GM18907 (cell line): Measurements from ENCODE around the gene EDNRA.

ENCODE experiments used
- ATAC-seq: cut with Tn5 transposase; IDR thresholded peaks from one replicate; pipeline ENCODE4 v1.9.1; 2021; ENCODE audit warnings: mild to moderate bottlenecking, moderate library complexity; ENCODE audit not compliant: unreplicated experiment

The EDNRA gene

DNA sequence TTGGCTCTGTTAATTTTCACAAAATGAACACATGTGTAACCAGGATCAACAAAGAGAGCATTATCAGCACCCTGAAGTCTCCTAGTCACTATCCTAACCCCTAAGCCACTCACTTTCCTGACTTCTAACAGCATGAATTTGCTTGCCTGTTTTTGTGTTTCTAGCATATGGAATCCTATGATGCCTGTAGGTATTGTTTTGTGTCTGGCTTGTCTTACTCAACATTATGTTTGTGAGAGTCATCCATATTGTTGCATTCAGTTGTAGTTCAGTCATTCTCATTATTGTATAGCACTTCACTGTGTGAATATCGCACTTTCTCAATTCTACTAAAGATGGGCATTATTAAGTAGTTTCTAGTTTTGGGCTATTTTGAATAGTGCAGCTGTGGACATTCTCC lies 15.6 kb downstream of the EDNRA start:
- no peak for ATAC-seq

DNA sequence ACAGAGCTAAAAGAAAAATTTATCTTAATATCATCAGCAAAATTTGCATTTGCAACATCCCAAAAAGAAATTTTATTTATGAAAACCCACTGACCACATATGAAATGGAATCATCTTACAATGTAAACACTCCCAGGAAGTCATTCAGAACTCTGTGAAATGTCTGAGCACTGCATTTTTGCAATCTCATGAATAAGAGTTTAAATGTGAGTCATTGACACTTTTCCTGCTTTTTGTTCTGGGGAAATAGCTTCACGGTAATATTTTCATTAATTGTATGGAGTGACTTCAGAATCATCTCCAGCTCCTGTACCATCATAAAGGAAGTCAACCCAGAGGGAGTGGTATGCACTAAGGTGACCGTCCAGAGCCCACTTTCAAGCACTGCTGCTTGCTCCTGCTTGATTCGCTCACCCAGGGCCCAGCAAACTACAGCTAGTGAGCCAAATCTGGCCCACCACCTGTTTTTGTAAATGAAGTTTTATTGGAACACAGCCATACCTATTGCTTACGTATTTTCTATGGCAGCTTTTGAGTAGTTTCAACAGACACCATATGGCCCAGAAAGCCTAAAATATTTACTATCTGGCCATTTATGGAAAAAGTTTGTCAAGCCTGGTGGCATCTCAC lies 17.2 kb downstream of the EDNRA start:
- ATAC-seq = no peak

- no peak for ATAC-seq
Observed at GRCh38 chr4:147508346-147508745, 27.4 kb downstream of the EDNRA start.

GRCh38 chr4:147509386-147509785 lies 28.5 kb downstream of the EDNRA start:
- ATAC-seq = no peak

DNA sequence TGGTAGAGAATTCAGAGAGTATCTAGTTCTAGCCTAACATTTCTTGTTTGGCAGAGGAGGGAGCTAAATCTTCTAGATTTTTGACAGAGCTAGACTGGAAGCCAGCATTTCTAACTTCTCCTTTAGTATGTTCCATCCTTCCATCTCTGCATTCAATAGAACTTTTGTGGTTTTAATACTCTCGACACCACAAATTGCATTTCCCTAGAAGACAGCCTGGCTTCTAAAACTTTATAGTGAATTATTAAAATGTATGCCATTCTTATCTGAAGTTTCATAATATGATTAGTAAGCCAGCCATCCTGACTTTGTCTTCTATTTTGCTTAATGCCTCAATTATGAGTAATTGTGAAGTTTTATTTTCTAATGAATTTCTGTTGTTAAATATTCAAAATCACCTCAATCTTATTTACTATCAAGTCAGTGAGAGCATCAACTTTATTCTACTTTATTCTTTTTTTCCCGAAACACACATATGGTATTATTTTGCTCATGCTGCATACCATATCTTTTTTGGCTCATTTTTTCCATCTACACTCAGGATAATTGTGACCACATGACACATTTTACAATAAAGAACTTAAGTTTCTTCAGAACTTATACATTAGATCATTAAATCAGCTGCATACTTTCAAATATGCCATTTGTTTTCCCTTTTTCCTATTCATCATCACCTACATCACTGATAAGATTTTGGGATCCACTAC lies 30.2 kb downstream of the EDNRA start:
- ATAC-seq = no peak

DNA sequence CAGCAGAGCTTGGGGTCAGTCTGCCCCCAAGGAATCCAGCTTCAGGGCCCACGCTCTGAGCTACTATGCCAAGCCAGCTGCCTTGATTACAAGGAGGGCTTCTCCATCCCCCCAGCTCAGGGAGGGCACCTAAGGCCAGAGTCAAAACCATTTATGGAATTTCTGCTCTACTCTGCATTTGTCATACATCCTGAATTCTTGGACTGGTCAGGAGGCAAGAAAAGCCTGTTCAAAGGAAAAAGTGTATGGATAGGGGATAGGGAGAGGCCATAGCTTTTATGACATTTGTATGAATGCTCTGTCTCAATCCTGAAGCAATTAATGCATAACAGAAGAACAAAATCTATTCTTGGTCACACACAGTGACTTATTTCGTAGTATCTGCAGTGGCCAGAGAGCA lies 32.2 kb downstream of the EDNRA start:
- ATAC-seq = no peak

- no peak for ATAC-seq
Observed at GRCh38 chr4:147513952-147514351, 33.1 kb downstream of the EDNRA start.

GRCh38 chr4:147515220-147515936 lies 34.5 kb downstream of the EDNRA start:
- ATAC-seq = no peak

DNA sequence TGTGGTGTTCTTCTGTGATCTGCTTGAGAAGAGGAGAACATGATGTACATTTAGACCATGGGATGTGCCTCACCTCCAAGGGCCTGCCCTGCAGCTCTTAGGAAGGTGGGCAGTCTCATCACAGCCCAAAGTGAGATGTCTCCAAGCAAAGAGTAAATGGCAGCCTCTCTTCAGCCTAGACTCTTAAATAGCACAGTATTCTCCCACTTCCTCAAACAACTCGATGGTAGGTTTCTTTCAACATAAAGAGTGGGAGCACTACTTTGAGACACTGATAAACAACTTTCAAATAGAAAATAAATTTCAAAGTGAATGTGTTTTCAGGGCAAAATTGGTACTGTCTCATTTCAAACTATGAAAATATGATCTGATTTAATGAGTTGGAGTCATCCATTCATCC lies 35.2 kb downstream of the EDNRA start:
- no peak for ATAC-seq

DNA sequence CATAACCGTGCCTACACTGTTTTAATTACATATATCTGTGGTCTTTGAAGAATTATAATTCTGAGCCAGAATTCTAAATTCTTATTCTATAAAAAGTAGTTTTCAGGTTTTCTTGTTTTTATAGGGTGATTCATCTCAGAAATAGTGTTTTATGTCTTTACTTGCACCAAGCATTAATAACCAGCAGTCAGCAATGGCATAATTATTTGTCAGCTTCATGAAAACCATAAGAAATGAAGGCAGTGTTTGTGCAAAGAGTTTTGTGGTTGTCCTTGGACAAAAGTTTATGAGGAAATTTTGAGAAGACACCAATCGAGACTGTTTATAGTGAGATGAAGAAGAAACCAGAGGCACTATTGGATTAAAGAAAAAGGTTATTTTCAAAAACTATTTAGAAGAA lies 37.2 kb downstream of the EDNRA start:
- ATAC-seq = no peak

- peak; percentile 96 for ATAC-seq
Observed at GRCh38 chr4:147518846-147519767, 38.2 kb downstream of the EDNRA start.

DNA sequence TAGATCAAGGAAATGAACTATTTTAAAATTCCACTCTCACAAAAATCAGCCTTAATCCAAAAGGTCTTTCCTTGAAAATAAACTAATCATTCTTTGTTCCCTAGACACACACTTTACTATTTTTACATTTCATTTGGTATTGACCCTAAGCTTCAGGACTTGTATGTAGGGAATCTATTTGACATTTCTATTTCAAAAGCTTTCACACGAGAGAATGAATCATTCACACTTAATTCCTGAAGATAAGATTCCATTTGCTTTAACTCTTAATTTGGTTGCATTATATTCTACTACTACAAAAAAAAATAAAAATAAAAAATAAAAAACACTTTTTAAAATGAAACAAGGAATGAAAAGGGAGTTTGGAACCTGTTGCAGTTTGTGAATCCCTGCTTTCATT lies 43.7 kb downstream of the EDNRA start:
- no peak for ATAC-seq

GRCh38 chr4:147525494-147526271 lies 44.8 kb downstream of the EDNRA start:
- ATAC-seq = no peak

DNA sequence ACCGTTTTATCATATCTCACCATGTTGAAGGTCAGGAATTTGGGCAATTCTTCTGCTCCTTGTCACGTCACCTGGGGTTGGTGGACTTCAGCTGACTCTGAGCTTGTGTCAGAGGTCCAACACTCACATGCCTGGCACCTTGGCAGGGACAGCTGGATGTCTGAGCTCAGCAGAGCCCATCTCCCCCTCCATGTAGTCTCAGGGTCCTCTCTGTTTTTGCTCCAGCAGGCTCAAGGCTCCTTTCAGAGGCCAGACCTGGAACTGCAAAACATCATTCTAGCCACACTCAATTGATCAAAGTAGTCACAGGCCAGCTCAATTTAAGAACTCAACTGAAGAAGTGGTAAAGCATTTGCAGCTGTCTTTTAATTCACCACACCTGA lies 45.4 kb downstream of the EDNRA start:
- ATAC-seq = peak; percentile 44

GRCh38 chr4:147528054-147528453 lies 47.2 kb downstream of the EDNRA start:
- ATAC-seq = no peak

DNA sequence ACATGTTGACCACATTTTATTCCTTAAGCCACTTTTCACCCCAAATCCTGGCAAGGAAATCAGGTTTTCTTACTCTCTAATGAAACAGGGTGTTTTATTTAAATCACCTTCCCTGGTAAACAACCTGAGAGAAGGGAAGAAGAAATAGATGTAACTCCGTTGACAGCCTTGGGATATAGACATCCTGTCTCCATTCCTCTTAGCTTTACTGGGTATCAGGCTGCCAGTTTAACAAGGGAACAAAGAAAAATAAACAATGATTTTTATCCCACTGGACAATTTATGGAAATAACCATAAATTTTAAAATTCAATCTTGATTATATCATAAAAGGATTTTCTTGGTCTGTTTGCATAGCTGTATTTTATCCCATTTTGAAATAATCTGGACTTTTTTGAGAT lies 49.2 kb downstream of the EDNRA start:
- no peak for ATAC-seq

- ATAC-seq = no peak
Observed at GRCh38 chr4:147530723-147531122, 49.8 kb downstream of the EDNRA start.

- no peak for ATAC-seq
Observed at GRCh38 chr4:147532896-147533295, 52.0 kb downstream of the EDNRA start.

GRCh38 chr4:147533331-147533730 lies 52.4 kb downstream of the EDNRA start:
- ATAC-seq = no peak

- ATAC-seq = no peak
Observed at GRCh38 chr4:147535124-147535523, 54.2 kb downstream of the EDNRA start.
